ENCODE results near the gene DHDDS.
A peak's percentile ranks its signal among the peaks of the same experiment; 100 is the strongest.
"Not testable (repeated sequence)": the region's sequence is repeated elsewhere in the genome, so short reads cannot be mapped to it uniquely, and the experiment has no call there.

The DHDDS gene

GRCh38 chr1:26475989-26476388 lies 43.9 kb downstream of the DHDDS start:
- DNase-seq (ENCODE audit: low spot score), result no peak

GRCh38 chr1:26476958-26477357 lies 44.8 kb downstream of the DHDDS start:
- no peak for DNase-seq (ENCODE audit: low spot score)

- peak; percentile 37 for DNase-seq (ENCODE audit: low spot score)
These were observed 45.5 kb downstream of the DHDDS start for GRCh38 chr1:26477446-26478152.

- DNase-seq (ENCODE audit: low spot score), result no peak
These were observed 46.0 kb downstream of the DHDDS start for GRCh38 chr1:26478159-26478558.

- DNase-seq (ENCODE audit: low spot score), result no peak
These were observed 46.9 kb downstream of the DHDDS start for GRCh38 chr1:26478988-26479387.

- no peak for DNase-seq (ENCODE audit: low spot score)
These were observed 50.8 kb downstream of the DHDDS start for GRCh38 chr1:26482921-26483320.

- DNase-seq (ENCODE audit: low spot score), result no peak
These were observed 51.9 kb downstream of the DHDDS start for GRCh38 chr1:26483980-26484379.

- no peak for DNase-seq (ENCODE audit: low spot score)
These were observed 58.0 kb downstream of the DHDDS start for GRCh38 chr1:26490155-26490554.

GRCh38 chr1:26493267-26493666 lies 61.1 kb downstream of the DHDDS start:
- no peak for DNase-seq (ENCODE audit: low spot score)

- no peak for DNase-seq (ENCODE audit: low spot score)
These were observed 61.8 kb downstream of the DHDDS start for GRCh38 chr1:26493938-26494337.

GRCh38 chr1:26496861-26497260 lies 64.7 kb downstream of the DHDDS start:
- DNase-seq (ENCODE audit: low spot score), result no peak

- DNase-seq (ENCODE audit: low spot score), result no peak
These were observed 66.8 kb downstream of the DHDDS start for GRCh38 chr1:26498894-26499293.

GRCh38 chr1:26500488-26501175 lies 68.5 kb downstream of the DHDDS start:
- DNase-seq (ENCODE audit: low spot score), result peak; percentile 80

- DNase-seq (ENCODE audit: low spot score), result not testable (repeated sequence)
These were observed 78.6 kb downstream of the DHDDS start for GRCh38 chr1:26510711-26511110.

GRCh38 chr1:26515836-26516235 lies 83.7 kb downstream of the DHDDS start:
- DNase-seq (ENCODE audit: low spot score), result not testable (repeated sequence)

GRCh38 chr1:26516987-26517765 lies 85.1 kb downstream of the DHDDS start:
- DNase-seq (ENCODE audit: low spot score), result no peak

- no peak for DNase-seq (ENCODE audit: low spot score)
These were observed 85.6 kb downstream of the DHDDS start for GRCh38 chr1:26517766-26518049.

GRCh38 chr1:26518355-26518754 lies 86.2 kb downstream of the DHDDS start:
- no peak for DNase-seq (ENCODE audit: low spot score)

GRCh38 chr1:26520339-26520738 lies 88.2 kb downstream of the DHDDS start:
- DNase-seq (ENCODE audit: low spot score), result no peak
